ENCODE measurements around the gene NUP214.

DNA sequence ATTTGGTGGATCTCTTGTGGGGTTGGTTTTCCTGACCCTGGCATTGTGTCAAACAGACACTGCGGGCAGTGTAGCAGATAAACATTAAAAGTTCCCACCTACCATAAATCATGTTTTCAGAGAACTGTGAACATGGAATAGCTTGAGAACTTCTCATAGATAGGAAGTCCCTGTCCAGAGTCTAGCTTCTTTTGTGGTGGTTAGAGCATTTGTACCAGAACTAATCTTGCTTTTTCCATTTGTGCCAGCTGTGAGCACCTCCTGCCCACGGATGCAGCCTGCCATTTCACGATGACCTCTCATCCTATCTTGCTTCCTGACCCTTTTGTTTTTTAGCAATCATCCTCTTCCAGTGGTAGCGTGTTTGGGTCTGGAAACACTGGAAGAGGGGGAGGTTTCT, 89.5 kb downstream of the NUP214 start:
- TF ChIP-seq POLR2A (IDR thresholded peaks at IDR 0.05), result no peak
- TF ChIP-seq, protein P1, sequence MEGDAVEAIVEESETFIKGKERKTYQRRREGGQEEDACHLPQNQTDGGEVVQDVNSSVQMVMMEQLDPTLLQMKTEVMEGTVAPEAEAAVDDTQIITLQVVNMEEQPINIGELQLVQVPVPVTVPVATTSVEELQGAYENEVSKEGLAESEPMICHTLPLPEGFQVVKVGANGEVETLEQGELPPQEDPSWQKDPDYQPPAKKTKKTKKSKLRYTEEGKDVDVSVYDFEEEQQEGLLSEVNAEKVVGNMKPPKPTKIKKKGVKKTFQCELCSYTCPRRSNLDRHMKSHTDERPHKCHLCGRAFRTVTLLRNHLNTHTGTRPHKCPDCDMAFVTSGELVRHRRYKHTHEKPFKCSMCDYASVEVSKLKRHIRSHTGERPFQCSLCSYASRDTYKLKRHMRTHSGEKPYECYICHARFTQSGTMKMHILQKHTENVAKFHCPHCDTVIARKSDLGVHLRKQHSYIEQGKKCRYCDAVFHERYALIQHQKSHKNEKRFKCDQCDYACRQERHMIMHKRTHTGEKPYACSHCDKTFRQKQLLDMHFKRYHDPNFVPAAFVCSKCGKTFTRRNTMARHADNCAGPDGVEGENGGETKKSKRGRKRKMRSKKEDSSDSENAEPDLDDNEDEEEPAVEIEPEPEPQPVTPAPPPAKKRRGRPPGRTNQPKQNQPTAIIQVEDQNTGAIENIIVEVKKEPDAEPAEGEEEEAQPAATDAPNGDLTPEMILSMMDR (IDR thresholded peaks at IDR 0.05), result no peak

Measured in gastroesophageal sphincter (tissue), 3 donors.